Measurements from ENCODE around the gene PPP6R2. TPM values are rescaled to one million over a fixed set of nuclear protein-coding genes. Genes with fewer than 3 reads are reported as not detected.

Gene PPP6R2
- total and polyA plus RNA-seq, 2 of the 4 experiments (the other 2 are of a cell fraction), result 49.2 to 51.6 TPM

GRCh38 chr22:50294319-50294656, 48.8 kb upstream of the PPP6R2 start (continued):
- TF ChIP-seq RCOR1 (IDR thresholded peaks at IDR 0.05; ENCODE audit: insufficient replicate concordance, low read length) (no peak), MAFK (IDR thresholded peaks at IDR 0.05; ENCODE audit: low read depth, low read length) (no peak), CEBPB (IDR thresholded peaks at IDR 0.05; ENCODE audit: low read depth, low read length) (no peak), POLR2A (IDR thresholded peaks at IDR 0.05; ENCODE audit: low read depth, low read length) (no peak)
- TF ChIP-seq, protein P1, sequence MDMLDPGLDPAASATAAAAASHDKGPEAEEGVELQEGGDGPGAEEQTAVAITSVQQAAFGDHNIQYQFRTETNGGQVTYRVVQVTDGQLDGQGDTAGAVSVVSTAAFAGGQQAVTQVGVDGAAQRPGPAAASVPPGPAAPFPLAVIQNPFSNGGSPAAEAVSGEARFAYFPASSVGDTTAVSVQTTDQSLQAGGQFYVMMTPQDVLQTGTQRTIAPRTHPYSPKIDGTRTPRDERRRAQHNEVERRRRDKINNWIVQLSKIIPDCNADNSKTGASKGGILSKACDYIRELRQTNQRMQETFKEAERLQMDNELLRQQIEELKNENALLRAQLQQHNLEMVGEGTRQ (IDR thresholded peaks at IDR 0.05; ENCODE audit: low read depth, low read length), result no peak
